ENCODE measurements around the gene CBX3.
"Not testable (repeated sequence)": the region's sequence is repeated elsewhere in the genome, so short reads cannot be mapped to it uniquely, and the experiment has no call there.

Gene CBX3

DNA sequence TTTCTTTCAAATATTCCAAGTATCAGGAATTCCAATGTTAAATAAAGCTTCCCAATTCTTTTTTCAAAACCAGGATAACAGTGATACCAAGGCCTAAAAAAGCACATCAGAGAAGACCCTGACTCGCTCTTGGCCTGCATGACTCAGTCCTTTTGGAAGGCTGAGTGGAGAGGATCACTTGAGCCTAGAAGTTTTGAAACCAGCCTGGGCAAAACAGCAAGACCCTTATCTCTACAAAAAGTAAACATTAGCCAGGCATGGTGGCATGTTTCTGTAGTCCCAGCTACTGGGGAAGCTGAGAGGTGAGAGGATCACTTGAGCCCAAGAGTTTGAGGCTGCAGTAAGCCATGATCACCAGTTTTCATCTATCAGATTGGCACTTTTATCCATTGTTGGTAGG is 30.9 kb upstream of the CBX3 start:
- DNase-seq (ENCODE audit: low spot score) = no peak

DNA sequence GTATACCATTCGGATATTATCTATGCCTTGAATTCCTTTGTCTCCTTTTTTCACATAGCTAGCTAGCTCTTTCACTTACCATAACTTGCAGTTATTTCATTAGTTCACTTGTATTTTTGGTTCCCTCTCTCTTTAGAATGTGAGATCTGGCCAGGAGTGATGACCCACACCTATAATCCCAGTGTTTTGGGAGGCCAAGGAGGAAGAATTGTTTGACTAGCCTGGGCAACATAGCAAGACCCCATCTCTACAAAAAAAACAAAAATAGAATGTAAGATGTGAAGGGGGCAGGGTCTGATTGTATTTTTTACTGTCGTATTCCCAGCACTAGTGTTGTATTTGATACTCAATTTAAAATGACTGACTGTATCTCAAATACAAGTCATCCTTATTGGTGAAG is 29.9 kb upstream of the CBX3 start:
- DNase-seq (ENCODE audit: low spot score) = no peak

DNA sequence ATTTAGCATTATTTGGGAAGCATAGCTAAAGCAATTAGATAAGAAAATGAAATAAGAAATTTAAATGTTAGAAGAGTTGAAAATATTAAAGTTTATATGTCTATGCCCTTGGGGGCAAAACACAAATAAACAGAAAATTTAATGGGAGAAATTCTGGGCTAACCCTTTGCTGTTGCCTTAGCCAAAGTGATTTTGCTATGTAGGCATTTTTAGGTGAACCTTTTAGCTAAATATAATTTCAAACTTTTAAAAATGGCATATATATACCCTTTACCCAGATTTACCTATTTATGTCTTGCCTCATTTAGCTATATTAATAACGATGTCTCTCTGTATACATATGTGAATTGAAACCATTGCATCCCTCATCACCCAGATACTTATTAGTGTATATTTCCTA is 29.5 kb upstream of the CBX3 start:
- no peak for DNase-seq (ENCODE audit: low spot score)

DNA sequence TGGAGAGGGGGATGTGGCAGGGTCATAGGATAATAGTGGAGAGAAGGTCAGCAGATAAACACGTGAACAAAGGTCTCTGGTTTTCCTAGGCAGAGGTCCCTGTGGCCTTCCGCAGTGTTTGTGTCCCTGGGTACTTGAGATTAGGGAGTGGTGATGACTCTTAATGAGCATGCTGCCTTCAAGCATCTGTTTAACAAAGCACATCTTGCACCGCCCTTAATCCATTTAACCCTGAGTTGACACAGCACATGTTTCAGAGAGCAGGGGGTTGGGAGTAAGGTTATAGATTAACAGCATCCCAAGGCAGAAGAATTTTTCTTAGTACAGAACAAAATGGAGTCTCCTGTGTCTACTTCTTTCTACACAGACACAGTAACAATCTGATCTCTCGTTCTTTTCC is 25.6 kb upstream of the CBX3 start:
- not testable (repeated sequence) for DNase-seq (ENCODE audit: low spot score)

DNA sequence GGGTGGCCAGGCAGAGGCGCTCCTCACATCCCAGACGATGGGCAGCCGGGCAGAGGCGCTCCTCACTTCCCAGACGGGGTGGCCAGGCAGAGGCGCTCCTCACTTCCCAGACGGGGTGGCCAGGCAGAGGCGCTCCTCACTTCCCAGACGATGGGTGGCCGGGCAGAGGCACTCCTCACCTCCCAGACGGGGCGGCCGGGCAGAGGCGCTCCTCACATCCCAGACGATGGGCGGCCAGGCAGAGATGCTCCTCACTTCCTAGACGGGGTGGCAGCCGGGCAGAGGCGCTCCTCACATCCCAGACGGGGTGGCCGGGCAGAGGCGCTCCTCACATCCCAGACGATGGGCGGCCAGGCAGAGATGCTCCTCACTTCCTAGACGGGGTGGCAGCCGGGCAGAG is 24.8 kb upstream of the CBX3 start:
- DNase-seq (ENCODE audit: low spot score) = not testable (repeated sequence)

DNA sequence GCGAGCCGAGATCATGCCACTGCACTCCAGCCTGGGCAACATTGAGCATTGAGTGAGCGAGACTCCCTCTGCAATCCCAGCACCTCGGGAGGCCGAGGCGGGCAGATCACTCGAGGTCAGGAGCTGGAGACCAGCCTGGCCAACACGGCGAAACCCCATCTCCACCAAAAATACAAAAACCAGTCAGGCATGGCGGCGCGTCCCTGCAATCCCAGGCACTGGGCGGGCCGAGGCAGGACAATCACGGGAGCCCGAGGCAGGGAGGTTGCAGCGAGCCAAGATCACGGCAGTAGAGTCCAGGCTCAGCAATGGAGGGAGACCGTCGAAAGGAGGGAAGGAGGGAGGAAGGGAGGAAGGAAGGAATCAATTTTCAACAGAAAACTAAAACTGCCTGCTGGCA is 24.3 kb upstream of the CBX3 start:
- DNase-seq (ENCODE audit: low spot score) = not testable (repeated sequence)

DNA sequence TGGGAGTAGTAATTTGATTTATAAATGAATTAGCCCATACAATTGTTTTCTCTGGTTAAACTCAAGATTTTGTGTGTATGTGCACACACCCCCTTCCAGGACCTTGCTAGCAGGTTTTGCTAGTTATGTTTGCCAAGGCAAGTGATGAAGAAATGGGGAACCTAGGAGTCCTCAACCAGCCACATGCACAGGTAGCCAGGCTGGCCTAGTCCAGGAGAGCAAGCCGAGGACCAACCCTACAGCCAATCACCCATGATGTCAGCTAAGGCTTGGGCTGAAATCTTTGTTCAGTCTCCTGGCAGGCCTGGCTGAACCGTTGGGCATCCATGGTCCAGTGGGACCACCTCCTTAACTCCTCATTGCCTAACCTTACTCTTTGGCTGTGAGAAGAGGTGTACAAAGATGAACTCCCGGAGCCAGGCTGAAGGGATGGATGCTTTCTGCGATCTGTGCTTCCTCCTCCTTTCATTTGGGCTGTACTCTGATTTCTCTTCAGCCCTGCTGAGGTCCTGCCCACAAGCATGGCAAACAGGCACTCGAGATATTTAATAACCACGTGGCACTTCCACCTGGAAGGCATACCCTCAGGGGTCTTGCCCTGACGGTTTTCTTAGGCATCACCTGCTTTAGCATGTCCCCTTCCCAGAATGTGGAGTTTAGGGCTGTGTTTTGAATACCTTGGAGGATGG is 23.1 kb upstream of the CBX3 start:
- DNase-seq (ENCODE audit: low spot score) = peak; percentile 49

DNA sequence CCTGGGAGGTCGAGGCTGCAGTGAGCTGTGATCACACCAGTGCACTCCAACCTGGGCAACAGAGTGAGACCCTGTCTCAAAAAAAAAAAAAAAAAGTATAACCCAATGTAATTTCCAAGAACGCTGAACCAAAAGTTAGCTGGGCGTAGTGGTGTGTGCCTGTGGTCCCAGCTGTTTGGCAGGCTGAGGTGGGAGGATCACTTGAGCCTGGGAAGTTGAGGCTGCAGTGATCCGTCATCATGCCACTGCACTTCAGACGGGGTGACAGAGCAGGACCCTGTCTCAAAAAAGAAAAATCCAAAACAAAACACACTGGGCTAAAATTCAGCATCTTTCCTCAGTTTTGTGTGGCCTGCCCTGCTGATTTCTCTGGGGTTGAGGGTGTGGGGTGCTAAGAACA is 22.1 kb upstream of the CBX3 start:
- no peak for DNase-seq (ENCODE audit: low spot score)

DNA sequence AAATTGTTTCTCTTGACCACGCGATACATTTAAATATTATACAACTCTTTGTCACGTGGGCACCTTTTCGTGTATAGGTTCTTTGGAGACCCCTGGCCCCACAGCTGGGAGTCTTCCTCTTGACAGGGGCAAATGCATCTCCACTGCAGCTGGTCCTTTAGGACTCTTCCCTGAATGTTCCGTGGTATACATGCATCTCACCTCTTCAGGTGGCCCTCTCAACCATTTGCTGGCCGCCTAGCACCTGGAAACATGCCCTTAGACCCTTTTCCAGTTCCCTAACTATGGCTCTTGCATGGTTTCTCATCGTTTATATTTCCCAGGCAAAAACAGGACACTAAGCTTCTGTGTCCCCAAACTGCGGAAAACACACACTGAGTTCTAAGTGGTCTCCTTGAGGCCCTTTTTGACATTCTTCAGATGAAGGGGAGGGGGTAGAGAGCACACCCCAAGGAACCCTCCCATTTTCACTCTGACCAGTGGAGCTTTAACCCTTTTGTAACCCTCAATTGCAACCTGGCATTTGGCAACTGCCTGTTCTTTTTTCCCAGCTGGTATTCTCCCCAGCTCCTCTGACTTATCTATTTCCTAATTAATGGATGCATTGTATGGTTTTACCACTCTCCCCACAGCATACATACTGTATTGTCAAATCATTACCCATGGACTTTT is 21.6 kb upstream of the CBX3 start:
- peak; percentile 49 for DNase-seq (ENCODE audit: low spot score)

DNA sequence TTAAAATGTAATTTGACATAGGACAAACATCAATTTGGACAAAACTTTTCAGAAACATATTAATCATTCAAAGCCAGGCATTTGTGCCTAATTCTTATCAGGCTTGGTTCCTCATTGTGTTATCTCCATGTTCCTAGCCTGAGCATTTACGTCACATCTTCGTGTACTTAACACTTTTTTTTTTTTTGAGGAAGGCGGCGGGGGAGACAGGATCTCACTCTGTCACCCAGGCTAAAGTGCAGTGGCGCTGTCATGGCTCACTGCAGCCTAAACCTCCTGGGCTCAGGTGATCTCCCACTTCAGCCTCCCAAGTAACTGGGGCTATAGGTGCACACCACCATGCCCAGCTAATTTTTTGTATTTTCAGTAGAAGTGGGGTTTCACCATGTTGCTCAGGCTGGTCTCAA is 20.8 kb upstream of the CBX3 start:
- DNase-seq (ENCODE audit: low spot score) = peak; percentile 39

DNA sequence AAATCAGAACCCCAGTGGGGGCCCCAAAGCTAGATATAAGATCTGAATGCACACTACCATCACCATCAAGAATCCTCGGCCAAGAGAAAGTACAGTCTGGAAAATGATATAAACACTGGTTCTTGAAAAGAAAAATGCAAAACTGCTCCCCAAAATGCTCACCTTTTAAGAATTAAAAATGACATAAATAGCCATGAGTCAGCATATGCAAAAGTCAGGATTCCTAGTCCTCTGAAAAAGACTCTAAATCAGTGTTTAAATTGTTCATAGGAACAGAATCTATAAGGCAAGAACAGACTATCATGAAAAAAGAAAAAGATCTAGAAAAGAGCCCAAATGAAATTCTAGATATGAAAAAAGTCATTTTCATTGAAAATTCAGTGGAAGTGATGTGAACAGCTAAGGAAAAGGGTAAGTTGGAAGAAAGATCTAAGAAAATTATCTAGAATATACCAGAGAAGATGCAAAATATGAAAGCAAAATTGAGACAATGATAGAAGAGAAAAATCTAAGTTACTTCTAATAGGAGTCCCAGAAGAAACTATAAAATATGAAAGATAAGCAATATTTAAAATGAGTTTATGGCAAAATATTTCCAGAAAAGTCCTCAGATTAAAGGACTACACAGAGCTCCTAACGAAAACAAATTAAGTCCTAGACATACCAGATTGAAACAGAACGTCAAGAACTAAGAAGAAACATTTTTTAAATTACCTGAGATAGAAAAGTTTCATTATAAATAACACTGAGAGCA is 19.9 kb upstream of the CBX3 start:
- peak; percentile 39 for DNase-seq (ENCODE audit: low spot score)

DNA sequence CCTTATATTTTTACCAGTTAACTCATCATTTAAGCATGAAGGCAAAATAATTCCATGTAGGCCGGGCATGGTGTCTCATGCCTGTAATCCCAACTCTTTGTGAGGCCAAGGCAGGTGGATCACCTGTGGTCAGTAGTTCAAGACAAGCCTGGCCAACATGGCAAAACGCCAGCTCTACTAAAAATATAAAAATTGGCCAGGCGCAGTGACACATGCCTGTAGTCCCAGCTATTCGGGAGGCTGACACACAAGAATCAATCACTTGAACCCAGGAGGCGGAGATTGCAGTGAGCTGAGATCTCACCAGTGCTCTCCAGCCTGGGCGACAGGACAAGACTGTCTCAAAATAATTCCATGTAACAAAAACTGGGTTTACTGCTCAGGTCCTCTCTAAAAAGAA is 19.3 kb upstream of the CBX3 start:
- DNase-seq (ENCODE audit: low spot score) = no peak

DNA sequence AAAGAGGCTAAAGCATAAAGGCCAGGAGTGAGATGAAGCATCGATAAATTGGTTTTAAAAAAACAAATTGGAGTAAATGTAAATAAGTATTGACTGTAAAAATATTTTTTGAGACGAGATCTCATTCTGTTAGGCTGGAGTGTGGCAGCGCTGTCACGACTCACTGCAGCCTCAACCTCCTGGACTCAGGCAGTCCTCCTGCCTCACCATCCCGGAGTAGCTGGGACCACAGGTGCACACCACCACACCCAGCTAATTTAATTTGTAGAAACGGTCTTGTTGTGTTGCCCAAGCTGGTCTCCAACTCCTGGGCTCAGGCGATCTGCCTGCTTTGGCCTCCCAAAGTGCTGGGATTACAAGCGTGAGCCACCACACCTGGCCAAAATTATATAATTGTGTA is 18.8 kb upstream of the CBX3 start:
- peak; percentile 55 for DNase-seq (ENCODE audit: low spot score)

DNA sequence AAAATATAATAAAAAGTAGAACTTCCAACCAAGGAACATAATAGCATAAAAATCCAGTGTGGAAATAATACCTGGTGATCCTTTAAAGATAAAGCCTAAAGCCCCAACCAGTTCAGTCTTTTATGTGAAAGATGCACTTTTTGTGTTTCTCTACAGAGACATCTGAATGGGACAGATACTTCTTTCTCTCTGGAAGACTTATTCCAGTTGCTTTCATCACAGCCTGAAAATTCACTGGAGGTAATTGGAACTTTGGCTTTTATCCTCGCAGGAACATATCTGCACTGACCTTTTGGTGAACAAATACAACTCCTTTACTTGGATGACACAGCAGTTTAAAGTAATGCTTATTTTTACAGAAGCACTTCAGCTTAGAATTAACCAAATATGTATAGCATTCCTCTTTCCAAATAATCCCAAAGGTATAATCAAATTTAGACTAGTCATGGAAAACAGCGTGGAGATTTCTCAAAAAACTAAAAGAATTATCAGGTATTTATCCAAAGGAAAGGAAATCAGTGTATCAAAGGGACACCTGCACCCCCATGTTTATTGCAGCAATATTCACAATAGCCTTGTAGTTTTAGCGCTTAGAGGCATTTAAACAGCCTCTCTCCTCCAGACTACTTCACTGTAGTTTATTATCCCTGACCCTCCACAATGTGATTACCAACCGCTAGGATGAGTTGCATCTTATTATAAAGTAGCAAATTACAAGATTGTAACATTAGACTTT is 17.8 kb upstream of the CBX3 start:
- DNase-seq (ENCODE audit: low spot score) = peak; percentile 58

DNA sequence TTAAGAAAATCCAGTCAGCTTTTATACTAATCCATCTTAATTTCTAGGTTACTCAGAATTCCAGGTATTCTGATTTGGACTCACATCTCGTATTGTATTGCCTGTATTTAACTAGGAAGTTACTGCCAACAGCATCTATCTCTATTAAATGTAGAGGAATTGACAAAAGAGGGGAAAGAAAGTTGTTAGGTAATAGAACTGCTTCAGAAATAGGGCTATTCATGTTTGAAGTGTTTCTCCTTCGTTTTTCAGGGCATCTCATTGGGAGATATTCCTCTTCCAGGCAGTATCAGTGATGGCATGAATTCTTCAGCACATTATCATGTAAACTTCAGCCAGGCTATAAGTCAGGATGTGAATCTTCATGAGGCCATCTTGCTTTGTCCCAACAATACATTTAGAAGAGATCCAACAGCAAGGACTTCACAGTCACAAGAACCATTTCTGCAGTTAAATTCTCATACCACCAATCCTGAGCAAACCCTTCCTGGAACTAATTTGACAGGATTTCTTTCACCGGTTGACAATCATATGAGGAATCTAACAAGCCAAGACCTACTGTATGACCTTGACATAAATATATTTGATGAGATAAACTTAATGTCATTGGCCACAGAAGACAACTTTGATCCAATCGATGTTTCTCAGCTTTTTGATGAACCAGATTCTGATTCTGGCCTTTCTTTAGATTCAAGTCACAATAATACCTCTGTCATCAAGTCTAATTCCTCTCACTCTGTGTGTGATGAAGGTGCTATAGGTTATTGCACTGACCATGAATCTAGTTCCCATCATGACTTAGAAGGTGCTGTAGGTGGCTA is 17.1 kb upstream of the CBX3 start:
- DNase-seq (ENCODE audit: low spot score) = peak; percentile 58

DNA sequence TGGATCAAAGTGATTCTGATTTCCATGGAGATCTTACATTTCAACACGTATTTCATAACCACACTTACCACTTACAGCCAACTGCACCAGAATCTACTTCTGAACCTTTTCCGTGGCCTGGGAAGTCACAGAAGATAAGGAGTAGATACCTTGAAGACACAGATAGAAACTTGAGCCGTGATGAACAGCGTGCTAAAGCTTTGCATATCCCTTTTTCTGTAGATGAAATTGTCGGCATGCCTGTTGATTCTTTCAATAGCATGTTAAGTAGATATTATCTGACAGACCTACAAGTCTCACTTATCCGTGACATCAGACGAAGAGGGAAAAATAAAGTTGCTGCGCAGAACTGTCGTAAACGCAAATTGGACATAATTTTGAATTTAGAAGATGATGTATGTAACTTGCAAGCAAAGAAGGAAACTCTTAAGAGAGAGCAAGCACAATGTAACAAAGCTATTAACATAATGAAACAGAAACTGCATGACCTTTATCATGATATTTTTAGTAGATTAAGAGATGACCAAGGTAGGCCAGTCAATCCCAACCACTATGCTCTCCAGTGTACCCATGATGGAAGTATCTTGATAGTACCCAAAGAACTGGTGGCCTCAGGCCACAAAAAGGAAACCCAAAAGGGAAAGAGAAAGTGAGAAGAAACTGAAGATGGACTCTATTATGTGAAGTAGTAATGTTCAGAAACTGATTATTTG is 16.3 kb upstream of the CBX3 start:
- DNase-seq (ENCODE audit: low spot score) = peak; percentile 67

DNA sequence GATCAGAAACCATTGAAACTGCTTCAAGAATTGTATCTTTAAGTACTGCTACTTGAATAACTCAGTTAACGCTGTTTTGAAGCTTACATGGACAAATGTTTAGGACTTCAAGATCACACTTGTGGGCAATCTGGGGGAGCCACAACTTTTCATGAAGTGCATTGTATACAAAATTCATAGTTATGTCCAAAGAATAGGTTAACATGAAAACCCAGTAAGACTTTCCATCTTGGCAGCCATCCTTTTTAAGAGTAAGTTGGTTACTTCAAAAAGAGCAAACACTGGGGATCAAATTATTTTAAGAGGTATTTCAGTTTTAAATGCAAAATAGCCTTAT is 15.7 kb upstream of the CBX3 start:
- DNase-seq (ENCODE audit: low spot score) = no peak

DNA sequence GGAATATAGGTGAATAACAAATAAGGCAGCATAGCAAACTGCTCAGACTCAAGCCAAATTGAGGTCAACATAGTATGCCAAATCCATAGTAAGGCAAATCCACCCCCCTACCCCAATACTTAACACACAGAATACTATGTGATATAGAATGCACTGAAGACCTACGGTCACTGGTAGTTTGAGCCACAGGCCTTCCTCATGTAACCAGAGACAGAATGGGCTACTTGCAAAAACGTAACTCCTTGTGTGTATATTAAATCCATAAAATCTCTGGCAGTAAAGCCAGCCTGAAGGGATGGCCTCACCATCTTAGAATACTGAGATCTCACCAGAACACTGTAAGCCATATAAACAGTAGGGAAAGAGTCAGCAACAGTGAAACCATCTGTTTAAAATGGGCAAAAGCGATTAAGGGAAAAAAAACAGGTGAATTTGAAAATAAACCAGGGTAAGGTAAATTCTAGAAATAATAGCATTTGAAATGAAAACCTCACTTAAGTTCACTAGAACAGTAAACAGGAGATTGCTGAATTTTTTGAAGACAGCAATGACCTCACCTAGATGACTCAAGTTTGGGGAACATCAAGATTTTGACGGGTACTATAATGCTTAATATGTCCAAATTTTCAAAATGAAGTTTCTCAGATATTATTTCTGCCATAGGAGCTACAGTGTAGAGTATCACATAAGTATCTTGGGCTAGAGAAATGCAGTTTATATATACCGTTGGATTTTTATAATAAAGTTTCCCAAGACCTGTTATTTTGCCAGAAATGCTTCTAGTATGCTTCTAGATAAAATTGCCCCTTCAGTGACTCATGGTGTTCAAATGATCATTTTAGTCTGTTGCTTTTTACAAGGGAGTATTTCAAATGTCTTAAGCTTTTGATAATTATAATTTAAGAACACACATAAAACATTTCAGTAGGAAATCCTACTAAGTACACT is 14.9 kb upstream of the CBX3 start:
- peak; percentile 64 for DNase-seq (ENCODE audit: low spot score)

DNA sequence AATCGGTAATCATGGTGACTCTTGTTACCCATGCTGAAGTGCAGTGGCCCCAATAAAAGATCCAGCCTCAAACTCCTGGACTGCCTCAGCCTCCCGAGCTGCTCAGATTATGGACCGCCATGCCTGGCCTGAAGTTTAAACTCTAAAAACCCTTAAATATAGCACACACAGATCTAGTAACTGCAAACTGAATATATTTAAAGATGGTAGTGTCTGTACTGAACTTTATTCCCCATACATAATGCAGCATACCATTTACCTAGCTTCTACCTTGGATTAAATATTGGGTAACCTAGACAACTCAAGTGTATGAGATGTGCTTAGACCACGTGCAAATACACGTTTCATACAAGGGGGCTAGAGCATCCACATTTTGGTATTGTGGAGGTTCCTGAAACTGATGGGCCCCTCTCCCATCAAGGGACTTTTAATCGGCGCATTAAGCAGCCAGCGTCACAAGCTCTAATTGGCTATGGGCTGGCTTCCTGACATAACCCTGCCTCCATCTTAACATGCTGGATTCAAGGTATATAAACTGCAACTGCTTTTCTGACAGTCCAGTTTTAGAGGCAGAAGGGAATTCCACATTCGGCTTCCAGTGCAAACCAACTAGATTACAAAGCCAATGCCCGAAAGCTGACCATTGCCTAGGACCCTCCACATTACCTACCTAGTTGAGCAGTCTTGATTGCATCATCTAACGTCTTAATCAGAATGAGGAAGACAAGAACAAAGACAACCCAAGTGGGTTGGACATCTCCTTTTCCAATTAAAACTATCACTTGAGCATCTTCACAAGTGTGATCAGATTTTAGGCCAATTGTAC is 14.0 kb upstream of the CBX3 start:
- DNase-seq (ENCODE audit: low spot score) = peak; percentile 80
